Adrenal gland (tissue), 5 donors: Measurements from ENCODE around the gene SYNGAP1.

ENCODE experiments used
- CTCF ChIP-seq, 6 experiments: fragments of 450-650 bp in 4 of 6; fragments of 200-600 bp in 2 of 6; sonication (generic) in 1 of 6; IDR thresholded peaks; 1 replicate in 5 of 6; 2 replicates in 1 of 6; pipeline versions ENCODE4 v1.5.1 to v1.8.0; 2016 to 2021; ENCODE audit warnings: antibody characterized with exemption in 6 of 6, mild to moderate bottlenecking in 2 of 6, moderate library complexity in 1 of 6
- POLR2A ChIP-seq, 2 donors: fragments of 450-650 bp; IDR thresholded peaks; one replicate each; pipeline ENCODE4 v1.6.1; 2017; ENCODE audit warnings: antibody characterized with exemption in 2 of 2, mild to moderate bottlenecking in 2 of 2, moderate library complexity in 1 of 2
- donor health status: DM: no; HTN: no; CAD: no.

- no peak for TF ChIP-seq CTCF (IDR thresholded peaks at IDR 0.05)
- TF ChIP-seq POLR2A (IDR thresholded peaks at IDR 0.05) = no peak
These were observed 7.5 kb upstream of the SYNGAP1 start for GRCh38 chr6:33412140-33413009.
